ENCODE measurements around the gene ASNS.
A peak's percentile ranks its signal among the peaks of the same experiment; 100 is the strongest.
"Not testable (repeated sequence)": the region's sequence is repeated elsewhere in the genome, so short reads cannot be mapped to it uniquely, and the experiment has no call there.

Gene ASNS

GRCh38 chr7:97872025-97872669 is at the start of gene ASNS:
ASNS (minus strand) TSS chr7:97872408; CDS start chr7:97869156, 3,252 bp downstream.
- DNase-seq (ENCODE audit: low read depth), result peak; percentile 84

- DNase-seq (ENCODE audit: low read depth), result not testable (repeated sequence)
Observed at GRCh38 chr7:97921254-97921653, 49.0 kb upstream of the ASNS start.

- not testable (repeated sequence) for DNase-seq (ENCODE audit: low read depth)
Observed at GRCh38 chr7:97915267-97915666, 43.1 kb upstream of the ASNS start.

GRCh38 chr7:97912294-97912693 is 40.1 kb upstream of the ASNS start:
- not testable (repeated sequence) for DNase-seq (ENCODE audit: low read depth)

- not testable (repeated sequence) for DNase-seq (ENCODE audit: low read depth)
Observed at GRCh38 chr7:97896893-97897292, 24.7 kb upstream of the ASNS start.

GRCh38 chr7:97891721-97892120 is 19.5 kb upstream of the ASNS start:
- not testable (repeated sequence) for DNase-seq (ENCODE audit: low read depth)

GRCh38 chr7:97879527-97879926 is 7.3 kb upstream of the ASNS start:
- not testable (repeated sequence) for DNase-seq (ENCODE audit: low read depth)

GRCh38 chr7:97874894-97875293 is 2.7 kb upstream of the ASNS start:
- DNase-seq (ENCODE audit: low read depth), result not testable (repeated sequence)

GRCh38 chr7:97873606-97874005 is 1.4 kb upstream of the ASNS start:
- DNase-seq (ENCODE audit: low read depth), result no peak

- no peak for DNase-seq (ENCODE audit: low read depth)
Observed at GRCh38 chr7:97871659-97872024, 566 bp downstream of the ASNS start.

GRCh38 chr7:97868788-97869187 is 3.4 kb downstream of the ASNS start:
- no peak for DNase-seq (ENCODE audit: low read depth)

GRCh38 chr7:97868314-97868713 is 3.9 kb downstream of the ASNS start:
- DNase-seq (ENCODE audit: low read depth), result no peak

- no peak for DNase-seq (ENCODE audit: low read depth)
Observed at GRCh38 chr7:97865104-97865503, 7.1 kb downstream of the ASNS start.

GRCh38 chr7:97859606-97860204 is 12.5 kb downstream of the ASNS start:
- DNase-seq (ENCODE audit: low read depth), result no peak

- DNase-seq (ENCODE audit: low read depth), result no peak
Observed at GRCh38 chr7:97858221-97858620, 14.0 kb downstream of the ASNS start.

- no peak for DNase-seq (ENCODE audit: low read depth)
Observed at GRCh38 chr7:97857544-97857943, 14.7 kb downstream of the ASNS start.

GRCh38 chr7:97851683-97852082 is 20.5 kb downstream of the ASNS start:
- peak; percentile 16 for DNase-seq (ENCODE audit: low read depth)

- not testable (repeated sequence) for DNase-seq (ENCODE audit: low read depth)
Observed at GRCh38 chr7:97850262-97851031, 21.8 kb downstream of the ASNS start.

- DNase-seq (ENCODE audit: low read depth), result no peak
Observed at GRCh38 chr7:97847791-97848190, 24.4 kb downstream of the ASNS start.

GRCh38 chr7:97846945-97847344 is 25.3 kb downstream of the ASNS start:
- DNase-seq (ENCODE audit: low read depth), result no peak

- peak; percentile 10 for DNase-seq (ENCODE audit: low read depth)
Observed at GRCh38 chr7:97845622-97846203, 26.5 kb downstream of the ASNS start.

- no peak for DNase-seq (ENCODE audit: low read depth)
Observed at GRCh38 chr7:97844036-97844435, 28.2 kb downstream of the ASNS start.
